ENCODE measurements around the gene CRB1. TPM values are rescaled to one million over a fixed set of nuclear protein-coding genes. Genes with fewer than 3 reads are reported as not detected.

Gene CRB1
- total and polyA plus RNA-seq, 2 donors from 2014 or later: 0.16 to 1.2 TPM

GRCh38 chr1:197351821-197352440 is 83.9 kb downstream of the CRB1 start:
- Histone ChIP-seq H3K27me3 (ENCODE audit: control insufficient read depth, insufficient read depth, low read length) (no peaks in the 10 kb centered on the region), H3K9me3 (ENCODE audit: control insufficient read depth in 2 of 3, insufficient read depth in 1 of 3, low read length in 3 of 3) (no peaks in the 10 kb centered on the region), H3K9ac (ENCODE audit: low read length in 3 of 3) (no peak overlapping the region), H3K4me3 (ENCODE audit: low read length in 3 of 3) (no peak overlapping the region), H3K4me1 (ENCODE audit: control insufficient read depth in 2 of 3, insufficient read depth in 2 of 3, low read depth in 1 of 3, low read length in 3 of 3) (no peaks in the 10 kb centered on the region), H3K27ac (ENCODE audit: low read depth in 2 of 2, low read length in 2 of 2) (no peak overlapping the region), H3K36me3 (ENCODE audit: control insufficient read depth in 2 of 3, insufficient read depth in 3 of 3, low read length in 3 of 3) (no peaks in the 10 kb centered on the region)
- intact Hi-C loops (cut with DNase I): loop anchor here (10.0 kb wide), 1 partner anchor 167 kb away; no protein-coding TSS in a partner anchor
- FAIRE-seq (no peak), DNase-seq (no peak)
- no peak for TF ChIP-seq CTCF (IDR thresholded peaks at IDR 0.05; ENCODE audit: borderline replicate concordance, extremely low read depth, insufficient read depth)

GRCh38 chr1:197355248-197355995 is 87.4 kb downstream of the CRB1 start:
- no peak overlapping the region for H3K4me3 ChIP-seq (ENCODE audit: low read length in 3 of 3)
- no peak for TF ChIP-seq CTCF (IDR thresholded peaks at IDR 0.05; ENCODE audit: borderline replicate concordance, extremely low read depth, insufficient read depth)
- peak in 1 of 5 donors; percentile 66 for DNase-seq
- H3K27me3 ChIP-seq (ENCODE audit: control insufficient read depth, insufficient read depth, low read length): no peaks in the 10 kb centered on the region
- H3K9me3 ChIP-seq (ENCODE audit: control insufficient read depth in 2 of 3, insufficient read depth in 1 of 3, low read length in 3 of 3): no peaks in the 10 kb centered on the region
- H3K36me3 ChIP-seq (ENCODE audit: control insufficient read depth in 2 of 3, insufficient read depth in 3 of 3, low read length in 3 of 3): no peaks in the 10 kb centered on the region
- intact Hi-C loops (cut with DNase I): loop anchor here (10.0 kb wide), 1 partner anchor 171 kb away; no protein-coding TSS in a partner anchor
- H3K27ac ChIP-seq (ENCODE audit: low read depth in 2 of 2, low read length in 2 of 2): no peak overlapping the region
- FAIRE-seq: no peak
- no peak overlapping the region for H3K9ac ChIP-seq (ENCODE audit: low read length in 3 of 3)
- no peaks in the 10 kb centered on the region for H3K4me1 ChIP-seq (ENCODE audit: control insufficient read depth in 2 of 3, insufficient read depth in 2 of 3, low read depth in 1 of 3, low read length in 3 of 3)

GRCh38 chr1:197356723-197357533 is 88.9 kb downstream of the CRB1 start:
- H3K36me3 ChIP-seq (ENCODE audit: control insufficient read depth in 2 of 3, insufficient read depth in 3 of 3, low read length in 3 of 3): no peaks in the 10 kb centered on the region
- no peak overlapping the region for H3K4me3 ChIP-seq (ENCODE audit: low read length in 3 of 3)
- no peak overlapping the region for H3K27ac ChIP-seq (ENCODE audit: low read depth in 2 of 2, low read length in 2 of 2)
- no peak overlapping the region for H3K9ac ChIP-seq (ENCODE audit: low read length in 3 of 3)
- no peaks in the 10 kb centered on the region for H3K4me1 ChIP-seq (ENCODE audit: control insufficient read depth in 2 of 3, insufficient read depth in 2 of 3, low read depth in 1 of 3, low read length in 3 of 3)
- no peak for FAIRE-seq
- H3K27me3 ChIP-seq (ENCODE audit: control insufficient read depth, insufficient read depth, low read length): no peaks in the 10 kb centered on the region
- H3K9me3 ChIP-seq (ENCODE audit: control insufficient read depth in 2 of 3, insufficient read depth in 1 of 3, low read length in 3 of 3): no peaks in the 10 kb centered on the region
- TF ChIP-seq CTCF (IDR thresholded peaks at IDR 0.05; ENCODE audit: borderline replicate concordance, extremely low read depth, insufficient read depth): peak; percentile 43
- intact Hi-C loops (cut with DNase I): loop anchor here (10.0 kb wide), 1 partner anchor 172 kb away; no protein-coding TSS in a partner anchor
- DNase-seq: peak in 3 of 5 donors; percentile 21 to 64 (median 51)

Measured in kidney (tissue), 14 donors.